GM21619 (cell line): Measurements from ENCODE around the gene SIGLECL1.
"Not testable (repeated sequence)": the region's sequence is repeated elsewhere in the genome, so short reads cannot be mapped to it uniquely, and the experiment has no call there.

Source experiments
- ATAC-seq: cut with Tn5 transposase; IDR thresholded peaks from one replicate; pipeline ENCODE4 v1.9.1; 2021; ENCODE audit not compliant: unreplicated experiment

Gene SIGLECL1

GRCh38 chr19:51250786-51251467 is at the start of gene SIGLECL1:
Gene SIGLECL1, plus strand, starts transcription at chr19:51251080. Its CDS starts 12,993 bp downstream, at chr19:51264073.
- ATAC-seq = no peak

DNA sequence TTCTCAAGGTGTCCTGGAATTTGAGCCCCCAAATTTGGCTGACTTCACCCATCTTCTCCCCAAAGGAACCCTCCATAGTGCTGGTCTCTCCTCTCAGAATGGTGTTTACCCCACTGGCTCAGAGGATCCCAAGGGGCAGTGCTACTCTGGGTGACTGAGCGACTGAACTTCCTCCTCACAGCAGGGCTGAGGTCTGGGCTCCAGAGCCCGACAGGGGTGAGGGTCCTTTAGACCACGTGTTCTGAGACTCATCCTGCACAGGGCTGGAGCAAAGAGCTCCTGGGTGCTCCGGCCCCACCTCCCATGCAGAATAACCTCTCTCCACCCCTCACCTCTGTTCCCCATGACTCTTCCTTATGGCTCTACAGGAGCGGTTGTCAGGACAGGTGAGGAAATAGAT is 49.2 kb upstream of the SIGLECL1 start:
- no peak for ATAC-seq

GRCh38 chr19:51203916-51204315 is 47.0 kb upstream of the SIGLECL1 start:
- ATAC-seq = no peak

DNA sequence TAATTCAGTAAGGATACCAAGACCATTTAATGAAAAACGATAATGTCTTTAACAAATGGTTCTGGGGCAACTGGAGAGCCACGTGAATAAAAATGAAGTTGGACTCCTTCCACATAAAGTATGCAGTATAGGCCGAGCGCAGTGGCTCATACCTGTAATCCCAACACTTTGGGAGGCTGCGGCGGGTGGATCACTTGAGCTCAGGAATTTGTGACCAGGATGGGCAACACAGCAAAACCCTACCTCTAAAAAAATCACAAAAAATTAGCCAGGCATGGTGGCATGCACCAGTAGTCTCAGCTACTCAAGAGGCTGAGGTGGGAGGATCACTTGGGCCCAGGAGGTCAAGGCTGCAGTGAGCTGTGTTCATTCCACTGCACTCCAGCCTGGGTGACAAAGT is 46.6 kb upstream of the SIGLECL1 start:
- no peak for ATAC-seq

DNA sequence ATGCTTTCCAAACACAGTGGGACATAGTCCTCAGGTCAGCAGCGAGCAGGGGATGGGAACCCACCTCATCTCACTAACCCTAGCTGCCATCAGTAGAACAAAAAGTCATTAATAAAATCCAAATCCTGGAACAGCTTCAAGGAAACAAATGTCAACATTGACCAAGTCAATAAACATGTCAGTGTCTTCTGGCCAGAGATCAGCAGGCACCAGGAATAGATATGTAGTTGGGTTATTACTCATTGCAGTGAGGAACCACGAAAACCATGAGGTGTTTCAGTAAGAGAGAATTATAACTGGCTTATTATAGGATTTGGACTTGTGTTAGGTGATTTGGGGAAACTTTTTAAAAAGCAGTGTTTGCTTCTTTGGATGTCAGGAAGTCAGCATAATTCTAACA is 43.1 kb upstream of the SIGLECL1 start:
- ATAC-seq = no peak

GRCh38 chr19:51210191-51210784 is 40.6 kb upstream of the SIGLECL1 start:
- ATAC-seq = no peak

DNA sequence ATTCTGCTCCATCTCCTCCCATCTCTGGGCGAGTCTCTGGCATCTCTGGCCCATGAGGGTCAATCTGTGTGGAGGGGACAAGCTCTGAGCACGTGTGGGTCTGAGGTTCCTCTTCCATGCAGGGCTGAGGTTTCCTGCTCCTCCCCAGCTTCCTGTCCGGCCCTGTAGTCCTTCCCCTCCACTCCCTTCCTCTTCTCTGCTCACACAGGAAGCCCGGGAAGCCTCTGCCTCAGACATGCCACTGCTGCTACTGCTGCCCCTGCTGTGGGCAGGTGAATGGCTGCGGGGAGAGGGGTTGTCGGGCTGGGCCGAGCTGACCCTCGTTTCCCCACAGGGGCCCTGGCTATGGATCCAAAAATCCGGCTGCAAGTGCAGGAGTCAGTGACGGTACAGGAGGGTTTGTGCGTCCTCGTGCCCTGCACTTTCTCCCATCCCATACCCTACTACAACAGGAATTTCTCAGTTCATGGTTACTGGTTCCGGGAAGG is 40.0 kb upstream of the SIGLECL1 start:
- ATAC-seq = not testable (repeated sequence)

GRCh38 chr19:51211833-51212232 is 39.0 kb upstream of the SIGLECL1 start:
- no peak for ATAC-seq

GRCh38 chr19:51219307-51219706 is 31.6 kb upstream of the SIGLECL1 start:
- ATAC-seq = no peak

- no peak for ATAC-seq
Observed at GRCh38 chr19:51219971-51220370, 30.9 kb upstream of the SIGLECL1 start.

GRCh38 chr19:51220996-51221395 is 29.9 kb upstream of the SIGLECL1 start:
- ATAC-seq = no peak

DNA sequence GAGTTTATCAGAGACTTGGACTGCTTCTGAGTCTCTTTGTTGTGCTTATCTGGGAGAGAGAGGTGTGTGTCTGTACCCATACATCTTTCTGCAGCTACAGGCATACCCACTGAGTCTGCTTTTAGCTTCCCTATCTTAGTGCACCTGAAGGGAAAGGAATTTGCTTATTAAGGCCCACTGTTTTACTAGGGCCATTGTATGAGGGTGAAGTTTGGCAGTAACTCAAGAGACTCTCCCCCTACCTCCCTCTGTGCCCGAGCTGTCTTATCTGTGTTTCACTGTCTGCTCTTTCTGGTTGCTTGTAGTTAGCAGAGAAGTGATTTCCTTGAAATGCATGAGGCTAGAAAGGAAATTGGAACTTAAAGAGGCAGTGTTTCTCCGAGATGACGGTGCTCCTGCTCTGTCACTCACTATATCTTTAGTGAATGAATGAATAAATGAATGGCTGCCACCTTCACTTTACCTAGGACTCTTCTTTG is 26.7 kb upstream of the SIGLECL1 start:
- no peak for ATAC-seq

DNA sequence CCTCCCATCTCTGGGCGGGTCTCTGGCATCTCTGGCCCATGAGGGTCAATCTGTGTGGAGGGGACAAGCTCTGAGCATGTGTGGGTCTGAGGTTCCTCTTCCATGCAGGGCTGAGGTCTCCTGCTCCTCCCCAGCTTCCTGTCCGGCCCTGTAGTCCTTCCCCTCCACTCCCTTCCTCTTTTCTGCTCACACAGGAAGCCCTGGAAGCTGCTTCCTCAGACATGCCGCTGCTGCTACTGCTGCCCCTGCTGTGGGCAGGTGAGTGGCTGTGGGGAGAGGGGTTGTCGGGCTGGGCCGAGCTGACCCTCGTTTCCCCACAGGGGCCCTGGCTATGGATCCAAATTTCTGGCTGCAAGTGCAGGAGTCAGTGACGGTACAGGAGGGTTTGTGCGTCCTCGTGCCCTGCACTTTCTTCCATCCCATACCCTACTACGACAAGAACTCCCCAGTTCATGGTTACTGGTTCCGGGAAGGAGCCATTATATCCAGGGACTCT is 25.9 kb upstream of the SIGLECL1 start, which contains the start of gene CD33:
TSS of gene CD33 (plus strand) at position 183 of the 496 bp plus-strand sequence. CDS start at position 222, 39 bp downstream.
- not testable (repeated sequence) for ATAC-seq

DNA sequence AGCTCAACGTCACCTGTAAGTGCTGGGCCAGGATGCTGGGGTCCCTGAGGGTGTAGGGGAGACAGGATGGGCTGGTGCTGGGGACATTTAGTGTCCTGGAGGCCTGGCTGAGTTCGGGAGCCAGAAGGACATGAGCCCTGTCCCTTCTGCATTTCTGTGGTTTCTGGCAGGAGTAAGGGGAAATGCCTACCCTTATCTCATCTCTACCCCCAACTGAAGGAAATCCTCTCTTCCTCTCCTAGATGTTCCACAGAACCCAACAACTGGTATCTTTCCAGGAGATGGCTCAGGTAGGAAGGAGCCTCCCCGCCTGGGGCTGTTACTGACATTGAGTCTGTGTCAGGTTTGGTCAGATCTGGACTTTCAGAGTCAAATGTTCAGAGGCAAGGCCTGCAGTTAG is 24.8 kb upstream of the SIGLECL1 start:
- no peak for ATAC-seq

DNA sequence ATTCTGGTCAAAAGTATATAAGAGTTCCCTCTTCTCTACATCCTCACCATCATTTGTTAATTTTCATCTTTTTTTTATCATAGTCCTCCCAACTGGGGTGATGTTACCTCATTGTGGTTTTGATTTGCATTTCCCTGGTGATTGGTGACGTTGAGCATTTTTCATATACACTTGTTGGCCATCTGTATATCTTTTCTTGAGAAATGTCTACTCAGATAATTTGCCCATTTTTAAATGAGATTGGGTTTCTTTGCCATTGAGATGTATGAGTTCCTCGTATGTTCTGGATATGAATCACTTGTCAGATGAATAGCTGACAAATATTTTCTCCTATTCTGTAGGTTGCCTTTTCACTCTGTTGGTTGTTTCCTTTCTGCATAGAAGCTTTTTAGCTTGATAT is 23.6 kb upstream of the SIGLECL1 start:
- no peak for ATAC-seq

DNA sequence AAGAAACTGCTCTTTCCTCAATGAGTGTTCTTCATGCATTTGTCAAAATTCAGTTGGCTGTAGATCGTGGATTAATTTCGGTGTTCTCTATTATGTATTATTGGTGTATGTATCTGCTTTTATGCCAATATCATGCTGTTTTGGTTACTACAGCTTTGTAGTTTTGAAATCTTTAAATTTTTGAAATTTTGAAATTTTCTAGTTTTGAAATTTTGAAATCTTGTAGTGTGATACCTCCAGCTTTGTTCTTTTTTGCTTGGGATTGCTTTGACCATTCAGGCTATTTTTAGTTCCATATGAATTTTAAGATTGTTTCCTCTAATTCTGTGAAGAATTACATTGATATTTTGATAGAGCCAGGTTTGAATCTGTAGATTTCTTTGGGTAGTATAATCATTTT is 22.9 kb upstream of the SIGLECL1 start:
- ATAC-seq = no peak

GRCh38 chr19:51240866-51241265 is 10.0 kb upstream of the SIGLECL1 start:
- ATAC-seq = no peak

- no peak for ATAC-seq
Observed at GRCh38 chr19:51242881-51243630, 7.8 kb upstream of the SIGLECL1 start.

DNA sequence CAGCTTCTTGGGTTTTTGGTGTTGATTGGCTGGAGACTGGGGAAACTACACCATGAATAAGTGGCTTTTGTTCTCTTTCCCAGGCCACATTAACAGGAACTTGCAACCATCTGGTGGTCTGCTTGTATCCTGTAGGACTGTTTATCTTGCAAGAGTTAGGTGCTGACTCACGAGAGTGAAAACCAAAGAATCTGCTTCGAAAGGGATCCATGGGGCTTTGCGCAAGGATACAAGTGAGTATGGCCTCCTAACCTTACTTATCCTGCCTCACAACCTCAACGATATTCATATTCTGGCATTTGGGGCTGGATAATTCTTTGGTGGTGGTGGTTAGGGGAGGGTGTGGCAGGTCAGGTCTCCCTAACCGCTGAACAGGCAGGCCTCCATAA is 4.7 kb upstream of the SIGLECL1 start:
- no peak for ATAC-seq

- ATAC-seq = no peak
Observed at GRCh38 chr19:51247972-51248590, 2.8 kb upstream of the SIGLECL1 start.

- ATAC-seq = no peak
Observed at GRCh38 chr19:51251468-51251820, 564 bp downstream of the SIGLECL1 start.
